ENCODE data around the gene ITGB1. TPM values are rescaled to one million over a fixed set of nuclear protein-coding genes. Genes with fewer than 3 reads are reported as not detected.

Gene ITGB1
- total and polyA plus RNA-seq, 9 of the 15 experiments (the other 6 are each of a cell fraction or from before 2014, with no cell fraction given), result 40.2 to 194 (median 155) TPM

DNA sequence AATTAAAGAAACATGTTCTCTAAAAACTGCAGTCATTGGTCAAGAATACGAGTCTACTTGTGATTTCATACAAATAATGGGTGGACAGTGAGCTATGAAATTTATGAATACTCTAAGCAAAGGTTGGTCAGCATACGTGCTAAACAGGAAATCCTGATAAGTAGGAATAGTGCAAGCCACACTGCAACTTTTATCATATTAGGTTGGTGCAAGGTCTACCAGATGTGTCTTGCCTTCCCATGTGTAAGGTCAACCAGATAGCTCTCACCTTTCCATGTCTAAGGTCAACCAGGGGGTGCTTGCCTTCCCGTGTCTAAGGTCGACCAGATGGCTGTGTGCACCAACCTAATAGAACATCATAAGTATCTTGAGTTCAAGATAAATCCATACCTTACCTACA is 2.0 kb upstream of the ITGB1 start (continued):
- TF ChIP-seq, protein P1, sequence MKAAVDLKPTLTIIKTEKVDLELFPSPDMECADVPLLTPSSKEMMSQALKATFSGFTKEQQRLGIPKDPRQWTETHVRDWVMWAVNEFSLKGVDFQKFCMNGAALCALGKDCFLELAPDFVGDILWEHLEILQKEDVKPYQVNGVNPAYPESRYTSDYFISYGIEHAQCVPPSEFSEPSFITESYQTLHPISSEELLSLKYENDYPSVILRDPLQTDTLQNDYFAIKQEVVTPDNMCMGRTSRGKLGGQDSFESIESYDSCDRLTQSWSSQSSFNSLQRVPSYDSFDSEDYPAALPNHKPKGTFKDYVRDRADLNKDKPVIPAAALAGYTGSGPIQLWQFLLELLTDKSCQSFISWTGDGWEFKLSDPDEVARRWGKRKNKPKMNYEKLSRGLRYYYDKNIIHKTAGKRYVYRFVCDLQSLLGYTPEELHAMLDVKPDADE (conservative IDR thresholded peaks at IDR 0.05; ENCODE audit: control insufficient read depth, low read depth, low read length), result no peak
- TF ChIP-seq ZNF76 (CRISPR knock-in tag; IDR thresholded peaks at IDR 0.05; ENCODE audit: borderline replicate concordance) (no peak), MAFK (IDR thresholded peaks at IDR 0.05; ENCODE audit: low read length) (no peak), NR2C1 (IDR thresholded peaks at IDR 0.05) (peak; percentile 62), NR2C1 (tag; IDR thresholded peaks at IDR 0.05) (peak; percentile 67), C11orf30 (IDR thresholded peaks at IDR 0.05; ENCODE audit: low read depth) (no peak), MXI1 (IDR thresholded peaks at IDR 0.05; ENCODE audit: low read depth, low read length) (no peak), BRD9 (IDR thresholded peaks at IDR 0.05; ENCODE audit: low read depth, partially characterized antibody) (no peak), LCOR (CRISPR knock-in tag; IDR thresholded peaks at IDR 0.05) (no peak), HSF4 (CRISPR knock-in tag; IDR thresholded peaks at IDR 0.05; ENCODE audit: borderline replicate concordance) (no peak)
- TF ChIP-seq, protein P2, sequence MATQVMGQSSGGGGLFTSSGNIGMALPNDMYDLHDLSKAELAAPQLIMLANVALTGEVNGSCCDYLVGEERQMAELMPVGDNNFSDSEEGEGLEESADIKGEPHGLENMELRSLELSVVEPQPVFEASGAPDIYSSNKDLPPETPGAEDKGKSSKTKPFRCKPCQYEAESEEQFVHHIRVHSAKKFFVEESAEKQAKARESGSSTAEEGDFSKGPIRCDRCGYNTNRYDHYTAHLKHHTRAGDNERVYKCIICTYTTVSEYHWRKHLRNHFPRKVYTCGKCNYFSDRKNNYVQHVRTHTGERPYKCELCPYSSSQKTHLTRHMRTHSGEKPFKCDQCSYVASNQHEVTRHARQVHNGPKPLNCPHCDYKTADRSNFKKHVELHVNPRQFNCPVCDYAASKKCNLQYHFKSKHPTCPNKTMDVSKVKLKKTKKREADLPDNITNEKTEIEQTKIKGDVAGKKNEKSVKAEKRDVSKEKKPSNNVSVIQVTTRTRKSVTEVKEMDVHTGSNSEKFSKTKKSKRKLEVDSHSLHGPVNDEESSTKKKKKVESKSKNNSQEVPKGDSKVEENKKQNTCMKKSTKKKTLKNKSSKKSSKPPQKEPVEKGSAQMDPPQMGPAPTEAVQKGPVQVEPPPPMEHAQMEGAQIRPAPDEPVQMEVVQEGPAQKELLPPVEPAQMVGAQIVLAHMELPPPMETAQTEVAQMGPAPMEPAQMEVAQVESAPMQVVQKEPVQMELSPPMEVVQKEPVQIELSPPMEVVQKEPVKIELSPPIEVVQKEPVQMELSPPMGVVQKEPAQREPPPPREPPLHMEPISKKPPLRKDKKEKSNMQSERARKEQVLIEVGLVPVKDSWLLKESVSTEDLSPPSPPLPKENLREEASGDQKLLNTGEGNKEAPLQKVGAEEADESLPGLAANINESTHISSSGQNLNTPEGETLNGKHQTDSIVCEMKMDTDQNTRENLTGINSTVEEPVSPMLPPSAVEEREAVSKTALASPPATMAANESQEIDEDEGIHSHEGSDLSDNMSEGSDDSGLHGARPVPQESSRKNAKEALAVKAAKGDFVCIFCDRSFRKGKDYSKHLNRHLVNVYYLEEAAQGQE (IDR thresholded peaks at IDR 0.05; ENCODE audit: borderline replicate concordance), result no peak
- TF ChIP-seq, protein P2 (CRISPR knock-in tag; IDR thresholded peaks at IDR 0.05; ENCODE audit: low read depth), result no peak
- TF ChIP-seq, protein P3, sequence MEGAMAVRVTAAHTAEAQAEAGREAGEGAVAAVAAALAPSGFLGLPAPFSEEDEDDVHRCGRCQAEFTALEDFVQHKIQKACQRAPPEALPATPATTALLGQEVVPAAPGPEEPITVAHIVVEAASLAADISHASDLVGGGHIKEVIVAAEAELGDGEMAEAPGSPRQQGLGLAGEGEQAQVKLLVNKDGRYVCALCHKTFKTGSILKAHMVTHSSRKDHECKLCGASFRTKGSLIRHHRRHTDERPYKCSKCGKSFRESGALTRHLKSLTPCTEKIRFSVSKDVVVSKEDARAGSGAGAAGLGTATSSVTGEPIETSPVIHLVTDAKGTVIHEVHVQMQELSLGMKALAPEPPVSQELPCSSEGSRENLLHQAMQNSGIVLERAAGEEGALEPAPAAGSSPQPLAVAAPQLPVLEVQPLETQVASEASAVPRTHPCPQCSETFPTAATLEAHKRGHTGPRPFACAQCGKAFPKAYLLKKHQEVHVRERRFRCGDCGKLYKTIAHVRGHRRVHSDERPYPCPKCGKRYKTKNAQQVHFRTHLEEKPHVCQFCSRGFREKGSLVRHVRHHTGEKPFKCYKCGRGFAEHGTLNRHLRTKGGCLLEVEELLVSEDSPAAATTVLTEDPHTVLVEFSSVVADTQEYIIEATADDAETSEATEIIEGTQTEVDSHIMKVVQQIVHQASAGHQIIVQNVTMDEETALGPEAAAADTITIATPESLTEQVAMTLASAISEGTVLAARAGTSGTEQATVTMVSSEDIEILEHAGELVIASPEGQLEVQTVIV (CRISPR knock-in tag; IDR thresholded peaks at IDR 0.05; ENCODE audit: borderline replicate concordance), result no peak
- TF ChIP-seq, protein P4, sequence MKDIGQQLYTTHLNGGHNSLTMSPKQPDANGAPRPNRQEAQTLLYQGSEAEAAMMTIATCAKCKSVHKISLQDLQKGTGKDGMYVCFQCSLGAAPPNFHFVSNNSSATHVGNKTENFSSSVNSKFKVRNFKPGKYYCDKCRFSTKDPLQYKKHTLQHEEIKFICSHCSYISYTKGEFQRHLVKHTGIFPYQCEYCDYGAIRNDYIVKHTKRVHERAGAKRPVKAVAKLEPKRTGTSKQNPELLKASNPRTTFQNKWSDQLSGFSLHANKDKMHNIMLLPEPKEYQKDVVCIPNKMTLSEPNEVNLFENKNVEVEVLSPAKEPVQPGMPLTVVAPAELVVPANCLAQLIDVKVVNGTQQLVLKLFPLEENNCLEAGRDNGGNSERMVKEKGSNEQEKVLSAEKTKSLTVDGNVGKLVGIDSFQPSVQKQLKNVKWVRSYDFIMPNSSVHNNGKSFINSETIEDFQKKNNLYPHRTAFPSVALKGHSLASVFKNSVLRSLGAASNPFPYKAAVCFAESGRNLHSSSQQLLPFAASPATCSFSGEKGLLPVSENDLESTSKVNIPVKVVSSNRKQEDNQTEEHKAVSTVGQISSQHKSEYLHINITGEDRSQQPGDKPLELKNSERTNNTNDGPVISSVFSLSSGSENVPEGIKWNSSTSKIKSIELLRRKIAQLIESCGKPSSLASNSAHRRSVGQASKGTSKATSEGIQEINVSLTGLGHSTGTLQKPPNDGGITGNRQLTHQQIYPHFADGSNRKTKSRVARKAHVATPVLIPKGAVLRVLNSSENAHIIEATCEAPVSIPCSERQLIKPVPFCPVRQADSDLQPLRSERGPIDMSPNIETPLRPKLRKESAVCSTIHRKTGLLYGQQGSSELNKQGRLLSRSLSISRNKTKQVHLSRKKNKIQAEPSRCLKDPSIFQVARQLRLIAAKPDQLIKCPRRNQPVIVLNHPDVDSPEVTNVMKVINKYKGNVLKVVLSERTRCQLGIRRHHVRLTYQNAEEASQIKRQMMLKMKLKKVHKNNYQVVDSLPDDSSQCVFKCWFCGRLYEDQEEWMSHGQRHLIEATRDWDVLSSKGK (CRISPR knock-in tag; IDR thresholded peaks at IDR 0.05), result no peak
